COR-L47 (cell line): Measurements from ENCODE around the gene TBX15.

ENCODE experiments used
- DNase-seq: peaks from one replicate; lab custom pipeline; 2025; lab: John Stamatoyannopoulos, UW

TBX15 gene

GRCh38 chr1:118890851-118891384, 97.2 kb downstream of the TBX15 start:
- DNase-seq: no peak

GRCh38 chr1:118884946-118885345, 103.2 kb downstream of the TBX15 start:
- DNase-seq: no peak

- no peak for DNase-seq
Measured at GRCh38 chr1:118881751-118882150, 106.4 kb downstream of the TBX15 start.

GRCh38 chr1:118878661-118879060, 109.5 kb downstream of the TBX15 start:
- no peak for DNase-seq

GRCh38 chr1:118877668-118878396, 110.3 kb downstream of the TBX15 start:
- DNase-seq: no peak

GRCh38 chr1:118871582-118872171, 116.5 kb downstream of the TBX15 start:
- DNase-seq: no peak

- no peak for DNase-seq
Measured at GRCh38 chr1:118868387-118868786, 119.8 kb downstream of the TBX15 start.

- DNase-seq: no peak
Measured at GRCh38 chr1:118866330-118866729, 121.8 kb downstream of the TBX15 start.

GRCh38 chr1:118863688-118864087, 124.5 kb downstream of the TBX15 start:
- DNase-seq: no peak

- no peak for DNase-seq
Measured at GRCh38 chr1:118862755-118863154, 125.4 kb downstream of the TBX15 start.

GRCh38 chr1:118861216-118861615, 126.9 kb downstream of the TBX15 start:
- no peak for DNase-seq

- no peak for DNase-seq
Measured at GRCh38 chr1:118859999-118860398, 128.1 kb downstream of the TBX15 start.

GRCh38 chr1:118846443-118846842, 141.7 kb downstream of the TBX15 start:
- no peak for DNase-seq

GRCh38 chr1:118842452-118843201, 145.5 kb downstream of the TBX15 start:
- peak; percentile 73 for DNase-seq

GRCh38 chr1:118841521-118841920, 146.6 kb downstream of the TBX15 start:
- DNase-seq: no peak
